B cell (primary cell): ENCODE measurements around the gene ING3. TPM values are rescaled to one million over a fixed set of nuclear protein-coding genes. Genes with fewer than 3 reads are reported as not detected.

Experiments
- ATAC-seq: fragments of 200-7000 bp; cut with Tn5 transposase; one replicate; pipeline ENCODE4 v1.10.0; 2021; ENCODE audit warnings: low read depth, mild to moderate bottlenecking, moderate number of reproducible peaks, moderate library complexity
- CTCF ChIA-PET: fragments of 350-600 bp; sonication (Branson Sonifier 250); formaldehyde crosslinking; loops from one replicate; lab custom pipeline; 2021; ENCODE audit warnings: antibody characterized with exemption, inconsistent platforms; lab: Charles Lee
- POLR2A ChIA-PET: fragments of 350-600 bp; sonication (Branson Sonifier 250); formaldehyde crosslinking; loops from one replicate; lab custom pipeline; 2021; ENCODE audit warnings: antibody characterized with exemption; lab: Charles Lee
- DNase-seq: peaks from one replicate; pipeline ENCODE4 v3.0.0; 2013
- H2AFZ ChIP-seq: 2 replicates; pipeline ENCODE4 v1.6.1; 2012; ENCODE audit warnings: mild to moderate bottlenecking, low read depth, low read length; ENCODE audit not compliant: insufficient read depth, poor library complexity, severe bottlenecking
- H3K27ac ChIP-seq, 2 donors: 1 replicate in 1 of 2; 2 replicates in 1 of 2; pipeline ENCODE4 v1.5.1; 2012 to 2013; ENCODE audit warnings: low read length in 2 of 2, mild to moderate bottlenecking in 2 of 2, moderate library complexity in 1 of 2
- H3K27me3 ChIP-seq, 4 experiments: fragments of 200-600 bp in 1 of 4; sonication (generic) in 1 of 4; replicated peaks in 1 of 4; 1 replicate in 2 of 4; 2 replicates in 2 of 4; pipeline versions ENCODE4 v1.6.1 to v1.7.0; 2013 to 2016; ENCODE audit warnings: low read length in 3 of 4, mild to moderate bottlenecking in 2 of 4, mixed read lengths in 1 of 4, moderate library complexity in 1 of 4; ENCODE audit not compliant: insufficient read depth in 4 of 4, control insufficient read depth in 3 of 4; ENCODE audit errors: control extremely low read depth in 1 of 4
- H3K36me3 ChIP-seq, 2 experiments: replicated peaks in 1 of 2; 1 replicate in 1 of 2; 2 replicates in 1 of 2; pipeline versions ENCODE4 v1.6.1 to v1.7.1; 2013; ENCODE audit warnings: low read length in 1 of 2; ENCODE audit not compliant: insufficient read depth in 2 of 2, control insufficient read depth in 1 of 2; ENCODE audit errors: control extremely low read depth in 1 of 2, extremely low read depth in 1 of 2
- H3K4me1 ChIP-seq, 2 donors: fragments of 200-600 bp in 1 of 2; sonication (generic) in 1 of 2; 1 replicate in 1 of 2; 2 replicates in 1 of 2; pipeline versions ENCODE4 v1.5.1 to v1.6.1; 2013 to 2017; ENCODE audit warnings: low read length in 2 of 2; ENCODE audit not compliant: control insufficient read depth in 2 of 2, insufficient read depth in 2 of 2
- H3K4me2 ChIP-seq: replicated peaks from 2 replicates; pipeline ENCODE3; 2012; ENCODE audit warnings: mild to moderate bottlenecking, low read depth, low read length; ENCODE audit not compliant: poor library complexity, severe bottlenecking
- H3K4me3 ChIP-seq, 5 experiments: fragments of 200-600 bp in 1 of 5; sonication (generic) in 1 of 5; 1 replicate in 3 of 5; 2 replicates in 2 of 5; pipeline versions ENCODE4 v1.5.1 to v1.7.0; 2011 to 2016; ENCODE audit warnings: low read length in 4 of 5, mild to moderate bottlenecking in 4 of 5, low read depth in 2 of 5, control low read depth in 1 of 5, moderate library complexity in 1 of 5; ENCODE audit not compliant: insufficient read depth in 1 of 5; ENCODE audit errors: control extremely low read depth in 1 of 5, extremely low read depth in 1 of 5
- H3K79me2 ChIP-seq: fragments of 200-600 bp; sonication (generic); one replicate; pipeline ENCODE4 v1.6.0; 2016; ENCODE audit warnings: low read length; ENCODE audit not compliant: control insufficient read depth, insufficient read depth
- H3K9ac ChIP-seq: fragments of 200-600 bp; sonication (generic); 2 replicates; pipeline ENCODE4 v1.6.1; 2017; ENCODE audit warnings: mild to moderate bottlenecking, low read length, moderate library complexity
- H3K9me3 ChIP-seq, 3 donors: one replicate each; pipeline versions ENCODE4 v1.6.1 to v1.7.1; 2013; ENCODE audit warnings: low read length in 2 of 3; ENCODE audit not compliant: control insufficient read depth in 2 of 3, insufficient read depth in 1 of 3; ENCODE audit errors: control extremely low read depth in 1 of 3
- H4K20me1 ChIP-seq: 2 replicates; pipeline ENCODE4 v1.6.0; 2012; ENCODE audit warnings: mild to moderate bottlenecking, low read length; ENCODE audit not compliant: insufficient read depth, control insufficient read depth, poor library complexity, severe bottlenecking
- H3K27ac Mint-ChIP-seq: one replicate; pipeline ENCODE4 v1.8.0; 2021; ENCODE audit warnings: mixed read lengths
- H3K27me3 Mint-ChIP-seq: one replicate; pipeline ENCODE4 v1.8.0; 2021; ENCODE audit warnings: mixed read lengths
- H3K4me1 Mint-ChIP-seq: one replicate; pipeline ENCODE4 v1.8.0; 2021; ENCODE audit warnings: mixed read lengths
- H3K4me3 Mint-ChIP-seq: one replicate; pipeline ENCODE4 v1.8.0; 2021; ENCODE audit warnings: mixed read lengths
- H3K9me3 Mint-ChIP-seq: one replicate; pipeline ENCODE4 v1.8.0; 2022; ENCODE audit warnings: mixed read lengths; ENCODE audit not compliant: insufficient read depth
- CTCF ChIP-seq: fragments of 200-600 bp; IDR thresholded peaks from one replicate; pipeline ENCODE4 v1.8.0; 2022; ENCODE audit warnings: antibody characterized with exemption, mild to moderate bottlenecking
- EZH2 ChIP-seq: IDR thresholded peaks from 2 replicates; pipeline ENCODE4 v1.6.1; 2012; ENCODE audit warnings: borderline replicate concordance, low read depth, mild to moderate bottlenecking, moderate library complexity, low read length; ENCODE audit not compliant: insufficient read depth, poor library complexity, severe bottlenecking
- WGBS: methylation state at CpG from one replicate; pipeline ENCODE4 v1.1.5; 2013; ENCODE audit warnings: missing lambda C conversion rate; ENCODE audit not compliant: insufficient coverage; 5-methylcytosine and 5-hydroxymethylcytosine counted together
- intact Hi-C: fragments of 100-400 bp; cut with micrococcal nuclease; formaldehyde crosslinking; loops from one replicate; pipeline ENCODE4 v1.10.0; 2022
- polyA plus RNA-seq: library from polyadenylated mRNA; depleted of rRNA; stranded (reverse); fragments of >200 nt; gene quantifications from 2 replicates; pipeline ENCODE4 v1.2.3, GENCODE V29; 2012
- total RNA-seq, 2 donors: library from RNA; stranded (reverse); fragments of 120-200 nt in 1 of 2; gene quantifications; 1 replicate in 1 of 2; 2 replicates in 1 of 2; pipeline versions ENCODE4 v1.2.3 to v1.2.4, GENCODE V29; 2013 to 2022

The ING3 gene
- total and polyA plus RNA-seq, 2 donors (not counting 1 experiment from before 2014, with no cell fraction given) = 29.5 to 38.0 TPM

DNA sequence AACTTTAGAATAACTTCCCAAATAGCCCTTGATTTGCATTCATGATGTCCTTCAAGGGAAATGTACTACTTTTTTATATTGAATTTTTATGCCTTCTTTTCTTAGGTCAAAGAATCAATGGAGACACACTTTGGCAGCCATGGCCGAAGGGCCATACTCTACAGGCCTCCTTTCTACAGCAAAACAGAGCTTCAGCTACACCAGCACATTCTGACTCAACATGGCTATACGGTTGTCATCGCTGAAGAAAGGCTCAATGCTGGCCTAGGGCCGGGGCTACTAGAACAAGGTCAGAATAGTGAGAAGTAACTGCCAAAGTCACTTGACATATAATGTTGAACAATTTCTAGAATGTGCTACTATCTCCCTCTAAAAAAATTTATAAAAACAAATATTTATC, 65.0 kb downstream of the ING3 start:
- H3K4me1 Mint-ChIP-seq = no peaks in the 10 kb centered on the region
- 71% methylated on average over 1 of the region's 4 CpGs for WGBS

GRCh38 chr7:121016966-121017365, 66.4 kb downstream of the ING3 start:
- Histone ChIP-seq H2AFZ (no peak overlapping the region), H3K9me3 (no peaks in the 10 kb centered on the region), H3K79me2 (no peaks in the 10 kb centered on the region), H3K36me3 (no peaks in the 10 kb centered on the region), H3K4me1 (no peaks in the 10 kb centered on the region), H3K4me3 (no peak overlapping the region), H3K27ac (no peak overlapping the region), H4K20me1 (no peaks in the 10 kb centered on the region), H3K9ac (no peak overlapping the region), H3K4me2 (no peak overlapping the region), H3K27me3 (no peaks in the 10 kb centered on the region)
- intact Hi-C loops = no loop called here
- no peak for ATAC-seq
- DNase-seq = no peak
- H3K9me3 Mint-ChIP-seq = no peaks in the 10 kb centered on the region
- no peak overlapping the region for H3K27ac Mint-ChIP-seq
- no peaks in the 10 kb centered on the region for H3K4me1 Mint-ChIP-seq
- POLR2A ChIA-PET = no interaction called here
- TF ChIP-seq CTCF (no peak), EZH2 (no peak)
- CTCF ChIA-PET = no interaction called here
- peaks cover 4% of the 10 kb centered on the region for H3K27me3 Mint-ChIP-seq
- H3K4me3 Mint-ChIP-seq = no peak overlapping the region
- WGBS = no CpG with 5 or more reads among the region's 2 CpGs

More for the DNA sequence above, 65.0 kb downstream of the ING3 start:
- Mint-ChIP-seq H3K27me3 (peaks cover 4% of the 10 kb centered on the region), H3K27ac (no peak overlapping the region), H3K9me3 (no peaks in the 10 kb centered on the region), H3K4me3 (no peak overlapping the region)
- H3K79me2 ChIP-seq = no peaks in the 10 kb centered on the region
- ATAC-seq (no peak), DNase-seq (no peak)
- no peaks in the 10 kb centered on the region for H3K4me1 ChIP-seq
- intact Hi-C loops = no loop called here
- no peaks in the 10 kb centered on the region for H3K27me3 ChIP-seq
- POLR2A ChIA-PET = no interaction called here
- CTCF ChIA-PET = no interaction called here
- H3K9ac ChIP-seq = no peak overlapping the region
- no peak for TF ChIP-seq CTCF
- TF ChIP-seq EZH2 = no peak
- H3K4me3 ChIP-seq = no peak overlapping the region
- no peaks in the 10 kb centered on the region for H4K20me1 ChIP-seq
- H3K4me2 ChIP-seq = no peak overlapping the region
- no peaks in the 10 kb centered on the region for H3K36me3 ChIP-seq
- no peaks in the 10 kb centered on the region for H3K9me3 ChIP-seq
- H3K27ac ChIP-seq = no peak overlapping the region
- no peak overlapping the region for H2AFZ ChIP-seq
